HT1080 (cell line): ENCODE results near the gene MICALL2. TPM values are rescaled to one million over a fixed set of nuclear protein-coding genes. Genes with fewer than 3 reads are reported as not detected.
A peak's percentile ranks its signal among the peaks of the same experiment; 100 is the strongest.

ENCODE experiments used
- DNase-seq: peaks from one replicate; pipeline ENCODE4 v3.0.0-alpha.2; 2015; ENCODE audit warnings: low read depth
- total RNA-seq: library from RNA; depleted of rRNA; stranded (reverse); fragments of >200 nt; shearing (Covaris generic); gene quantifications from 2 replicates; pipeline ENCODE4 v1.2.3, GENCODE V29; 2014

The MICALL2 gene
- total RNA-seq, 1 experiment from 2014 or later = 12.6 TPM

DNA sequence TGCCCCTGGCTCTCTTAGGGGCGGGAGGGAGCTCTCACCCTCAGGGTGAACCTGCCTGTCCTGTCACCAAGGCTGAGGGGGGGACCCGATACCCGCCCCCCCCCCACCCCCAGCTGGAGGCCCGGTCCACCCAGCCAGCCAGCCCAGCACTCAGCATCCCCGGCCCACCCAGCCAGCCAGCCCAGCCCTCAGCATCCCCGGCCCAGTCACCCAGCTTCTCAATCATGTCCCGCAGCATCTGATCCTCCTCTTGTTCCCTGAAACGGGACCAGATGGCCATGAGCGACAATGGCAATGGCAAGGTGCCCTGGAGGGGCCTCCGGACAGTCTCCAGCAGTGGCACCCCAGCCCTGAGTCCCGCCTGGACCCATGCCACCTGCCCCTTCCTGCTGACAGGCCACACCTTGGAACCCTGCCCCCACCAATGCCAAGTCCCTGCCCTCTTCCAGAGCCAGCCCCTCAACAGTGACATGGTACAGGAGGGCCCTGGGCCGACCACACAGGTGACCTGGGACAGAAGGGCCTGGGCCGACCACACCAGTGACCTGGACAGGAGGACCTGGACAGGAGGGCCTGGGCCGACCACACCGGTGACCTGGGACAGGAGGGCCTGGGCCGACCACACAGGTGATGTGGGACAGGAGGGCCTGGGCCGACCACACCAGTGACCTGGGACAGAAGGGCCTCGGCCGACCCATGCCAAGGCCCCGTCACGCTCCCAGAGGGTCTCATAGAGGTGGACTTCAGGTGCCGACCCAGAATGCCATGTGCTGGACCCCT lies 24.2 kb downstream of the MICALL2 start:
- no peak for DNase-seq

- DNase-seq = no peak
Observed at GRCh38 chr7:1434165-1434718, 25.0 kb downstream of the MICALL2 start.

DNA sequence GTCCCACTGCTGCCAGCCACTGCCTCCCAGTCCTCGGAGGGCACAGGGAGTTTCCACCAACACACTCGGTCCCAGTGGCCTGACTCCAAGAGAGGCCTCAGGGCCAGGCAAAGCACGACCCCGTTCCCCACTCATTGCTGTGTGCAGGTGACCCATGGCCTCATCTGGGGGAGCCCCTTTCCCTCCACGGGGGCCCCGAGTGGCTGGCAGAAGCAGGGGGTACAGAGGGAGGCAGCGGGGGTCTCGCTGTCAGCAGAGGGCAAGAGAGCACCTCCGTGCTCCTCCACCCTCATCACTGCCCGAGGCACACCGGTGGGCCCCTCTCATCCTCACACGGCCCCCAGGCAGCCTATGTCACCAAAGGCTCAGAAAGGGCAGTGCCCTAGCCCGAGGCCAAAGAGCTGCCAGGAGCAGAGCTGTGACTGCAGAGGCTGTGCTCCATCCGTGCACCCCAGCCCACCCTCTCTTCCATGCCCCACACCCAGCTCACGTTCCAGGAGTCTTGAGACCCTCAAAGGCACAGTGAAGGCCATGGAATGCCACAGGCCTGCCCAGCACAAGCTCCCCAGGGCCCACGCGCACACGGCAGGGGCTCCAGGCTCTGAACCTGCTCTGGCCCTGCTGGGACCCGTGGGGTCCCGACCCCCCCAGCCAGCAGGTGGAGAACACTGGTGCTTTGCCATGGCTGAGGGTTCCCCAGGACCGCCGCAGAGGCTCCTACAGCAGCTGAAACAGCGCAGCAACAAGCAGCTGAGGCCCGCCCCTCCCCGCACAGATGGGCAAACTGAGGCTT lies 25.9 kb downstream of the MICALL2 start:
- DNase-seq = no peak

DNA sequence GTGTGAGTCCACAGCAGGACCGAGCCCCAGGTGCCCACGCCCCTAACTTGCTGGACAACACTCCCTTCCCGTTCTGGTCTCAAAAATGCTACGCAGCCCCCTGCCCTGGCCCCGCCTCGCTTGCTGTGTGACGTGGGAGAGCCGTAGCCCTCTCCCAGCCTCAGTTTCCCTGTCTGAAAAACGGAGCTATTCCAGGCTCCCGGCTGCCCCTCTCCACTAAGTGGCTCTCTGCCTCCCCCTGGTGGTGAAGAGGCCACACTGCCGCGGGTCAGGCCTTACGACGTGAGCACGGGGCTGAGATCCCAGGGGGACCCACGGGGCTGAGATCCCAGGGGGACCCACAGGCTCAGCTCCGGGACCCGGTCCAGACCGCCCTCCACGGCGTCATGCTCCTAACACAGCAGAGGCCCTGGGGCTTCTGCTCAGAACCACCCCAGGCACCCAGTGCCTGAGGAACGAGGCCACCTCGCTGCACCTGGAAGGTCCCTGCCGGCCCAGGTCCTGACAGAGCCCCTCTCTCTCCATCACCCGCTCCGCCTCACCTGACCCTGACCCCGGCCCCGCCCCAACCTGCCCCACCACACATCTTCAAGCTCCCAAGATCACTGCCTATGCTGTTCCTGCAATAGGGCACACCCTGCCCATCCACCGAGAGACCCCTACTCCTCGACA lies 26.7 kb downstream of the MICALL2 start:
- DNase-seq = peak; percentile 30

GRCh38 chr7:1431634-1432380 lies 27.5 kb downstream of the MICALL2 start:
- no peak for DNase-seq

DNA sequence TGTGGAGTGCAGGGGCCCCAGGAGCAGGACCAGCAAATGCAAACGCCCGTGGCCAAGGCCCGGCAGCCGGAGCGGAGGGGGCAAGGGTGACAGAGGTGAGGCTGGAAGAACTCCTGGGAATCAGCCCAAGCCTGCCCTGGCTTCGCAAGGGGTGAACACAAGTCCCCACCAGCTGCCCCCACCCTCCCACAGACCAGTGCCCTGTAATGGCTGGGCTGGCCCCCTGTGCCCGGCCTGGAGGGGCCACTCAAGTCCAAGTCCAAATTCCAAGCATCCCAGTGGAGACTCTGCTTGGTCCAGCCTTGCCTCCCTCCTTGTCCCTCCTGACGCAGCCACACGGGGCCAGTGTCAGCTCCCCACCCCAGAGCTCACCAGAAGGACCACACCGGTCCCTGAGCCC lies 28.0 kb downstream of the MICALL2 start:
- no peak for DNase-seq

DNA sequence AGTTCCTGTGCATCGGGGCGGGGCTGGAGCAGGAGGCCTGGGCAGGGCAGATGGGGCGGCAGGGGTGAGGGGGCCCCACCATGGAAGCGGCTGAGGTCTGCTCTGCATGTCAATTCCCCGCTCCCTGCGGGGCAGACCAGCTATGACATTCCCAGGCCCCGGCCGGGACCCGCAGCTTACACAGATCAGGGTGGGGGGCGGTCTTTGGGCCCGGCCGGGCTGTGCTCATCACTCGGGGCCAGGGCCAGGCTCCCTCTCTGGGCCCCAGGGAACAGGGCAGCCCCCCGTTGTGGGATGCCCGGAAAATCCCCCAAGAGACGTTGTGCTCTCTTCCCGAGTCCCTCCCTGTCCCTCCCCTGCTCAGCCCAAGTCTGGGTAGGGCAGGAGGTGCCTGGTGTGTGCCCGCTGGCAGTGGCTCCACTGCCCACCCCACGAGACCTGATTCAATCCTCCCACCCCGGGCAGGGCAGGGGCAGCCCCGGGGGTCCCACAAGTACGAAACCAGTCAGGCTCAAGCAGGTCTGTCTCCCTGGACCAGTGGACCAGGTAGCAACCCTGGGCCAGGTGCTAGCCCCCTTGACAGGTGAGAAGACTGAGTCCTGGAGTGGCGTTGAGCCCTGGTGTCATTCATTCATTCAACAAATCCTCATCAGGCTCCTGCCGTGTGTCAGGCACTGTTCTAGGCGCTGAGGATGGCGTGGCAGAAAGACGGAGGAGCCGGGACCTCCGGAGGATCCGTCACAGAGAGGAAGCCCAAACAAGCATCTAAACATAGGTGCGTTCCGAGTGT lies 29.0 kb downstream of the MICALL2 start:
- DNase-seq = no peak

DNA sequence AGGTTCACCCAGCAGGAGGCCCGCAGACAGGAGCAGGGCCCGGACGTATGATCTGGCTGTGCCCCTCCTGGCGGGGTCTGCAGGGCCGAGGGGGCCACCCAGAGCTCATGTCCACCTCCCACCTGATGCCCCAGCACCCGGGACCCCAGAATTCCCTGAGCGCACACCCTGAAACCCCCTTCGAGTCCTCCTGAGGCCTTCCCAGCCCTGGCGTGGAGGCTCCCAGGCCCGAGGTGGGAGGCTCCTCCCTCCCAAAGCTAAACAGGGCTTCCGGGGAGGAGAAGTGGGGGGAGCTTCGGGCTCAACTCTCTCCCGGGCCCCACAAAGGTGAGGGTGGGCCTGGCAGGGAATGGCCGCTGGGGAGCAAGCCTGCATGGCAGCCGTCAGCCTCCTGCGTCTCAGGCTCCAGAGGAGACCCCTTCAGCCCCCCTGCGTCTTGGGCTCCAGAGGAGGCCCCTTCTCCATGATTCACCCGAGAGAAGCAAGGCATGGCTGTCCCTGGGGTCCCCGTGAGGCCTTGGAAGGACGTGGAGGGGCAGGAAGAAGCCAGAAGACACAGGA lies 30.2 kb downstream of the MICALL2 start:
- DNase-seq = no peak

DNA sequence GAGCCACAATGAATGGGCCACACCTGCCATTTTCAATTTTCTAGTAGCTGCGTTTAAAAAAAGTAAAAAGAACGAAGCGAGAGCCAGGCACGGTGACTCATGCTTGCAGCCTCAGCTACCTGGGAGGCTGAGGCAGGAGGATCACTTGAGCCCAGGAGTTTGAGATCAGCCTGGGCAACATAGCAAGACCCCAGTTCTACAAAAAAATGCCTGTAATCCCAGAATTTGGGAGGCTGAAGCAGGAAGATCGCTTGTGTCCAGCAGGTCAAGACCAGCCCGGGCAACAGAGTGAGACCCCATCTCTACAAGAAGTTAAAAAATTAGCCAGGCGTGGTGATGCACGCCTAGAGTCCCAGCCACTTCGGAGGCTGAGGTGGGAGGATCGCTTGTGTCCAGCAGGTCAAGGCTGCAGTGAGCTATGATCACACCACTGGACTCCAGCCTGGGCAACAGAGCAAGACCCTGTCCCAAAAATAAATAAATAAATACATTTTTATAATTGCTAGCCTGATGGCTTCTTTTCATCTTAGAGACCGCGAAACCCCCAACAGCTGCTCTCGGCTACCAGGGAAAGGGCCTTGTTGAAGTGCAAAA lies 32.1 kb downstream of the MICALL2 start:
- DNase-seq = no peak

GRCh38 chr7:1426474-1426873 lies 32.8 kb downstream of the MICALL2 start:
- no peak for DNase-seq

DNA sequence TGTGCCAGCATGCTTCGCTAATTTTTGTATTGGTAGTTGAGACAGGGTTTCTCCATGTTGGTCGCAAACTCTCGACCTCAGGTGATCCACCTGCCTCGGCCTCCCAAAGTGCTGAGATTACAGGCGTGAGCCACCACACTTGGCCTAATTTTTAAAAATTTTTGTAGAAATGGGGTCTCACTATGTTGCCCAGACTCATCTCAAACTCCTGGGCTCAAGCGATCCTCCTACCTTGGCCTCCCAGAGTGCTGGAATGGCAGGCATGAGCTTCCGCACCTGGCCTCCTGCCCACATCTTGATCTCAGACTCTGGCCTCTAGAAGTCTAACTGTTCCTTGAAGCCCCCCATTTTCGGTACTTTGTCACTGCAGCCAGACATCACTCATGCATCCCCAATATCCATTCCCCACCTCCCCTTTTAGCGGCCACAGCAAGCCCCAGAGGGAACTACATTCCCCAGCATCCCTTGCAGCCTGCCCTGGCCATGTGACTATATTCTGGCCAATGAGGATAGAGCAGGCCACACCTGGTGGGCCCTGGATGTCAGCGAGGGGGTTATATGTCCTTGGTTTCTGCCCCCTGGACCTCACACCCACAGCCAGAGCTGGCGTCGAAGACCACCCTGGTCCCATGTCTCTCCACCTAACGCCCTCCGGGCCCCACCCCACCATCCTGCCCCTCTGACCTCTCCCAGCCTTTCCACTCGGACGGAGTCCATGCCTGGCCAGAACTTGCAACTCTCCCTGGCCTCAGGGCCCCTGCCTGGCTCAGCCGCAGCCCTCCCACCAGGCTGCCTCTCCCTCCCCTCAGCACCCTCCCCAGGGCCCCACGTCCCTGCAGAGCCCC lies 33.8 kb downstream of the MICALL2 start:
- DNase-seq = no peak

GRCh38 chr7:1424041-1424440 lies 35.2 kb downstream of the MICALL2 start:
- no peak for DNase-seq

GRCh38 chr7:1423264-1423811 lies 35.9 kb downstream of the MICALL2 start:
- DNase-seq = no peak

DNA sequence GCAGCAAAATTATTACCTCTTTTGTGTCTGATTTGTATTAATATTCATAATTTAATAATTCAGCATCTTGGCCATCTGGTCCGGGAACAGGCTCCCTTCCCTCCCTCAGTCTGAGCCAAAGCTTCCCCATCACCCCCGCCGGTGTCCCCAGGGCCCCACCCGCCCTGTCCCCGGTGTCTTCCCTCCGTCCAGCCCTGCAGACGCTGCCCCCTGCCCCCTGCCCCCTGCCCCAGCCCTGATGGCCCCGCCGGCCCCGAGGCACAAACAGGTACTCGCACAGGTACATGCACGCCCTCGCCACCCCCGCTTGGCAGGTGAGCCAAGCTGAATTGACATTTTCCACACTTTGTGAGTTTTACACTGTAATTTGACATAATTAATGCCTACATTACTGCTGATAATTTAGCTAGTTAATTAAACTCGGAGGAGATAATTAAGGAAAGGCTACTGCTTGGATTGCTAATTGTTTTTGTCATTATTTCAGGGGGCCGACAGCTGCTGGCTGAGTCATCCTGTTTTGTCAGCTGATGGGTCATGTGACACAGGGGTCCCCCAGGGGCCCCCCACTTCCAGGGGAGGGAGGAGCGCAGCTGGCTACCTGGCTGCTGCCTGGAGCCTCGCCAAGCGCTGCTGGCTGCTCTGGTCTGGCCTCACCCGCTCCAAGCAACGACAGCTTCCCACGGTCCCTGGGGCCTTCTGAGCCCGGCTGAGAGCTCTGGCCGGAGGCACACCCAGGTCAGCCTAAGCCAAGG lies 36.6 kb downstream of the MICALL2 start:
- no peak for DNase-seq

- no peak for DNase-seq
Observed at GRCh38 chr7:1421946-1422345, 37.3 kb downstream of the MICALL2 start.

DNA sequence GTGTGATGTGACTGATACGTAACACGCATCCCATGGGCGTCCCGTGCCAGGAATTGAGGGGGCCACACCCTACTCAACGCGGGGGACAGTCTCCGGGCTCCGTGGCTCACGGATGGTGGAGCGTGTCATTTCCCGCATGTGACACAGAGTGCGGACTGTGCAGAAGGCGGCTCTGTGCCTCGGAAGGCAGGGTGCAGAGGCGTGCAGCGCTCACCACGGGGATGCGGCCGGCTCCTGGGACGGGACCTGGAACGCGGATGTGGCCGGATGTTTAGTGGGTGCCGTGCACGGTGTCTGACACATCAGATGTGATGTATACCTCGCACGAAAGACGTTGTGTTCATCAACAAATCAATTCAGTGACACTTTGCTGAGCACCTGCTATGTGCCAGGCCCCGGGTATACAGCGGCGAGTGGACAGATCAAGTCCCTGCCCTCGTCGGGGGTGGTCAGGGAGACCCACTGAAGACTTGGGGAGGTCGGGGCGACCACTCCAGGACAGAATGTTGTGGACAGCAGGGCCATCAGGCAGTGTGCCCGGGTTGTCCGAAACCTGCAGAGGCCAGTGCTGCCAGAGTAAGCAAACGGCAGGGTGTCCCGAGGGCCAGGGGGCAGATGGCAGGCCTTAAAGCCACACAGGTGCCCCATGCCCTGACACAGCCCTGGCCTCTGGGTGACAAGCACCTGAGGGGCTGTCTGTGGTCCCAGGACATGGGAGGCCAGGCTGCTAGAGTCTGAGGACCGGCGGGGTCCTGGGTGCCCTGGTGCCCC lies 38.1 kb downstream of the MICALL2 start:
- DNase-seq = no peak

DNA sequence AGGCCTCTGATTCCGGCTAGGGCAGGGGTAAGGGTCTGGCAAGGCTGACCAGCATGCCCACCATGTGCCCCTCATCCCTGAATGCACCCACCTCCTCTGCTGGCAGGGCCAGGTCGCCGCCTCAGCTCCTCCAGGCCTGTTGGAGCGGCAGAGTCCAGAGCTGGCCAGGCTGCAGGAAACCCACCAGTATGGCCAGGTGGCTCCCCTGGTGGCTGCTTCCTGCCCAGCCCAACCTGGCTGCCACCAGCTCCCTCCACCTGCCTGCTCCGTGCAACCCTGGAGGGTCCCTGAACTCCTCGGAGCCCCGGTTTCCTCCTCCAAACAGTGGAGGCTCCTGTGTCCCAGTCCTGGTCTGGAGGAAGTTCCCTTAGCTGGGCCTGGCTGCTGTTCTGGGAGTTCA lies 39.6 kb downstream of the MICALL2 start:
- DNase-seq = no peak
